Naive thymus-derived CD4-positive, alpha-beta T cell (primary cell): ENCODE results near the gene RGS6. TPM values are rescaled to one million over a fixed set of nuclear protein-coding genes. Genes with fewer than 3 reads are reported as not detected.
A peak's percentile ranks its signal among the peaks of the same experiment; 100 is the strongest.

Source experiments
- ATAC-seq: fragments of 150-1000 bp; cut with Tn5 transposase; 2 replicates; pipeline ENCODE4 v1.10.0; 2021; ENCODE audit warnings: mild to moderate bottlenecking, moderate library complexity
- CTCF ChIA-PET: fragments of 350-600 bp; sonication (Branson Sonifier 250); formaldehyde crosslinking; loops from one replicate; lab custom pipeline; 2021; ENCODE audit warnings: antibody characterized with exemption; lab: Charles Lee
- POLR2A ChIA-PET: fragments of 350-600 bp; sonication (Branson Sonifier 250); formaldehyde crosslinking; loops from one replicate; lab custom pipeline; 2021; ENCODE audit warnings: antibody characterized with exemption, inconsistent platforms; lab: Charles Lee
- DNase-seq, 9 donors: peaks; one replicate each; pipeline versions ENCODE4 v3.0.0 to v3.0.0-alpha.2; 2020 to 2022; ENCODE audit warnings: mixed read lengths in 1 of 9
- H3K27ac ChIP-seq: one replicate; pipeline ENCODE4 v1.7.0; 2013; ENCODE audit warnings: mild to moderate bottlenecking, low read depth, low read length, moderate library complexity
- H3K27me3 ChIP-seq, 2 donors: one replicate each; pipeline ENCODE4 v1.7.0; 2013; ENCODE audit warnings: low read length in 2 of 2, mild to moderate bottlenecking in 2 of 2, moderate library complexity in 2 of 2; ENCODE audit not compliant: control insufficient read depth in 2 of 2, insufficient read depth in 2 of 2
- H3K36me3 ChIP-seq, 3 experiments: 1 replicate in 2 of 3; 2 replicates in 1 of 3; pipeline ENCODE4 v1.7.0; 2013; ENCODE audit warnings: low read length in 3 of 3, mild to moderate bottlenecking in 3 of 3, moderate library complexity in 1 of 3; ENCODE audit not compliant: insufficient read depth in 3 of 3, control insufficient read depth in 2 of 3
- H3K4me1 ChIP-seq, 2 donors: one replicate each; pipeline ENCODE4 v1.7.0; 2013; ENCODE audit warnings: low read length in 2 of 2, mild to moderate bottlenecking in 2 of 2, moderate library complexity in 1 of 2; ENCODE audit not compliant: control insufficient read depth in 2 of 2, insufficient read depth in 2 of 2
- H3K4me3 ChIP-seq: 2 replicates; pipeline ENCODE4 v1.7.0; 2013; ENCODE audit warnings: mild to moderate bottlenecking, low read length
- H3K9me3 ChIP-seq, 3 experiments: 1 replicate in 2 of 3; 2 replicates in 1 of 3; pipeline ENCODE4 v1.7.0; 2013; ENCODE audit warnings: low read length in 3 of 3; ENCODE audit not compliant: control insufficient read depth in 2 of 3
- H3K27ac Mint-ChIP-seq, 9 donors: one replicate each; pipeline ENCODE4 v1.8.0; 2020 to 2022; ENCODE audit warnings: mixed read lengths in 9 of 9, mild to moderate bottlenecking in 8 of 9, moderate library complexity in 5 of 9, inconsistent platforms in 2 of 9
- H3K27me3 Mint-ChIP-seq, 5 donors: one replicate each; pipeline ENCODE4 v1.8.0; 2021 to 2022; ENCODE audit warnings: mixed read lengths in 5 of 5, mild to moderate bottlenecking in 1 of 5
- H3K36me3 Mint-ChIP-seq, 5 donors: one replicate each; pipeline ENCODE4 v1.8.0; 2020 to 2022; ENCODE audit warnings: mixed read lengths in 5 of 5, mild to moderate bottlenecking in 3 of 5, inconsistent platforms in 1 of 5
- H3K4me1 Mint-ChIP-seq, 7 donors: one replicate each; pipeline ENCODE4 v1.8.0; 2020 to 2022; ENCODE audit warnings: mixed read lengths in 7 of 7, mild to moderate bottlenecking in 3 of 7, inconsistent platforms in 1 of 7
- H3K4me3 Mint-ChIP-seq, 10 donors: one replicate each; pipeline ENCODE4 v1.8.0; 2020 to 2022; ENCODE audit warnings: mild to moderate bottlenecking in 10 of 10, mixed read lengths in 10 of 10, moderate library complexity in 6 of 10, inconsistent platforms in 2 of 10
- H3K9me3 Mint-ChIP-seq, 11 donors: one replicate each; pipeline ENCODE4 v1.8.0; 2020 to 2022; ENCODE audit warnings: mixed read lengths in 11 of 11, mild to moderate bottlenecking in 4 of 11, inconsistent platforms in 1 of 11, moderate library complexity in 1 of 11
- intact Hi-C, 2 donors: fragments of 100-400 bp; cut with micrococcal nuclease; formaldehyde crosslinking; loops; one replicate each; pipeline ENCODE4 v1.15.1; 2023
- polyA plus RNA-seq, 2 donors: library from polyadenylated mRNA; unstranded; fragments of 300-500 nt; fragmentation: Illumina TruSeq; gene quantifications; one replicate each; pipeline ENCODE4 v1.2.3, GENCODE V29; 2021
- total RNA-seq, 6 experiments: library from RNA in 5 of 6; stranded (reverse) in 5 of 6; gene quantifications; 1 replicate in 5 of 6; 2 replicates in 1 of 6; pipeline ENCODE4 v1.2.3 and lab custom pipeline; 2021 to 2026

Gene RGS6
- total and polyA plus RNA-seq, 7 experiments from 2014 or later, result 0.29 to 0.97 TPM; not detected in 5

DNA sequence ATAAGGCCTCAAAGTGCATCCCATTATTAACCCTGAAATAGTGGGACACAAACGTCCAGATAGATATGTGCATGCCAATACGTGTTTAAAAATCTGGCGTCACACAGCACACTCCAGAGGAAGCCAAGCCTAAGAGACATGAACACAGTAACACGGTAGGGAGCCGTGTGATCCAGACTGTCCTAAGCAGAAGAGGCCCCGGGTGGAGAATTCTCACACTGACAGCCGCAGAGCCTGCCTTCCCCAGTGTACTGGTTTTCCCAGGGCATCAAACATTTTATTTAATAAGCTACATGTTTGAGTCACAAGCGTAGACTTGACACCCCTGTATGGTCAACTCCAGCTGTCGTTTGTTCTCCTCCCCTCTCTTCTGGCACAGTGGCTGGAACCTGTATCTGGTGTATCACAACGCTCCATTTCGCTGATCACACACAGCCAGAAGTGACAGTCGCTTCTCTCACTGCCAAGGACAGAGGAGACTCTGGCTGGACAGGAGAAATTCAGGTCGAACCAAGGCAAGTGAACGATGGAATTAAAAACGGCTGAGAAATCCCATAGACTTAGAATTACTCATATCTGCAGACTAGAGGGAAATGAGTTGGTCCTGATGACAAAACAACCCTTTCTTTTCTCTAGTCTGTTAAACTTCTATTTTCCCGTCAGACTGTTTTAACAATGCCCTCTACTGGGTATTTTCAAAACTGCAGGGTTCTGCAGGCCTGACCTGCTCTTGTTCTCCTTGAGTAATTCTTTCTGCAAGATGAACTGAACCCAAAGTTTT is 359.9 kb downstream of the RGS6 start:
- Histone ChIP-seq H3K4me3 (no peak overlapping the region), H3K36me3 (no peaks in the 10 kb centered on the region), H3K27ac (no peak overlapping the region), H3K4me1 (no peaks in the 10 kb centered on the region), H3K9me3 (no peaks in the 10 kb centered on the region), H3K27me3 (no peaks in the 10 kb centered on the region)
- peaks cover 15 to 36% (median 30%) of the 10 kb centered on the region in 5 donors for H3K27me3 Mint-ChIP-seq
- intact Hi-C loops, result loop anchor here in 1 of 2 donors (5.0 kb wide), 1 partner anchor 270 kb away; no protein-coding TSS in a partner anchor
- ATAC-seq (no peak), DNase-seq (peak in 2 of 9 donors; percentile 1 to 13)
- H3K9me3 Mint-ChIP-seq, result peaks cover 0 to 8% (median 1%) of the 10 kb centered on the region in 11 donors
- no peak overlapping the region for H3K27ac Mint-ChIP-seq
- ChIA-PET CTCF (interaction anchor here (0.6 kb wide), 2 partner anchors 128 to 1123 kb away, joined by 3 to 4 read pairs; no protein-coding TSS in a partner anchor), POLR2A (no interaction called here)
- H3K4me1 Mint-ChIP-seq, result no peaks in the 10 kb centered on the region
- H3K36me3 Mint-ChIP-seq, result no peaks in the 10 kb centered on the region
- no peak overlapping the region for H3K4me3 Mint-ChIP-seq

DNA sequence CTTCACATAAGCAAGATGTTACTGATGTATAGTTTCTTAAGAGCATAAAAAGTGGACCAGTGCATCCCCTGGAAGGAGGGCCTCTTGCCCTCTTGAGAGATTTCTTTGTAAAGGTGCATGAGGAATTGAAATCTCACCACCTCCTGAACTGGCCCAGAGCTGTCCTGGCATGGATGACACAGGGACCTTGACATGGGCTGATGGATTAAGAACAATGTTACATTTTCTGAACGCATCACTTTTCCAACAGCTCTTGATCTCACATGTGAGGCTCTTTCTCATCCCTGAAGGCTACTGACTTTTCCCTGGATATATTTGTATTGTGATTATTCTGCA is 360.4 kb downstream of the RGS6 start:
- H3K9me3 Mint-ChIP-seq, result peaks cover 0 to 6% (median 0%) of the 10 kb centered on the region in 11 donors
- no peaks in the 10 kb centered on the region for H3K27me3 ChIP-seq
- no peaks in the 10 kb centered on the region for H3K4me1 Mint-ChIP-seq
- H3K27me3 Mint-ChIP-seq, result peaks cover 15 to 35% (median 30%) of the 10 kb centered on the region in 5 donors
- H3K4me3 ChIP-seq, result no peak overlapping the region
- H3K9me3 ChIP-seq, result no peaks in the 10 kb centered on the region
- intact Hi-C loops, result loop anchor here in 1 of 2 donors (5.0 kb wide), 1 partner anchor 270 kb away; no protein-coding TSS in a partner anchor
- ChIA-PET CTCF (interaction anchor here (0.6 kb wide), 1 partner anchor 1124 kb away, joined by 4 read pairs; no protein-coding TSS in a partner anchor), POLR2A (no interaction called here)
- no peak overlapping the region for H3K27ac ChIP-seq
- H3K27ac Mint-ChIP-seq, result no peak overlapping the region
- ATAC-seq, result no peak
- H3K4me1 ChIP-seq, result no peaks in the 10 kb centered on the region
- H3K36me3 Mint-ChIP-seq, result no peaks in the 10 kb centered on the region
- DNase-seq, result no peak
- H3K4me3 Mint-ChIP-seq, result no peak overlapping the region
- H3K36me3 ChIP-seq, result no peaks in the 10 kb centered on the region

DNA sequence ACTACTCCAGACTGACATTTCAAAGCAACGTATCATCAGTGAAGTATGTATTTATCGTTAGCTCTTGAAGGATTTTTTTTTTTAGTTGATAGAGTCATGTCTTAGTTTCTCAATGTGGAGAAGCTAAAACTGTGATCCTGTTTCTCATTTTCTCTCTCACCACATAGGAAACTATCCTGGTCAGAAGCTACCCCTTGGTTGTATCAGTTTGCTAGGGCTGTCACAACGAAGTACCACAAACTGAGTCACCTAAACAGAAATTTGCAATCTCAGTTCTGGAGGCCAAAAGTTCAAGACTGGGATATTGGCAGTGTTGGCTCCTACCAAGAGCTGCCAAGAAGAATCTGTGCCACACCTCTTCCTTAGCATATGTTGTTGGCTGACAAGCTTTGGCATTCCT is 369.1 kb downstream of the RGS6 start:
- Histone ChIP-seq H3K27me3 (no peaks in the 10 kb centered on the region), H3K9me3 (no peaks in the 10 kb centered on the region), H3K4me3 (no peak overlapping the region), H3K4me1 (no peaks in the 10 kb centered on the region), H3K36me3 (no peaks in the 10 kb centered on the region), H3K27ac (no peak overlapping the region)
- POLR2A ChIA-PET, result no interaction called here
- Mint-ChIP-seq H3K4me3 (no peak overlapping the region), H3K36me3 (peaks cover 2 to 7% (median 4%) of the 10 kb centered on the region in 5 donors), H3K4me1 (no peaks in the 10 kb centered on the region), H3K27me3 (peaks cover 36 to 47% (median 42%) of the 10 kb centered on the region in 5 donors), H3K27ac (no peak overlapping the region), H3K9me3 (peaks cover 6 to 28% (median 11%) of the 10 kb centered on the region in 11 donors)
- CTCF ChIA-PET, result no interaction called here
- intact Hi-C loops, result no loop called here
- DNase-seq (no peak), ATAC-seq (no peak)

DNA sequence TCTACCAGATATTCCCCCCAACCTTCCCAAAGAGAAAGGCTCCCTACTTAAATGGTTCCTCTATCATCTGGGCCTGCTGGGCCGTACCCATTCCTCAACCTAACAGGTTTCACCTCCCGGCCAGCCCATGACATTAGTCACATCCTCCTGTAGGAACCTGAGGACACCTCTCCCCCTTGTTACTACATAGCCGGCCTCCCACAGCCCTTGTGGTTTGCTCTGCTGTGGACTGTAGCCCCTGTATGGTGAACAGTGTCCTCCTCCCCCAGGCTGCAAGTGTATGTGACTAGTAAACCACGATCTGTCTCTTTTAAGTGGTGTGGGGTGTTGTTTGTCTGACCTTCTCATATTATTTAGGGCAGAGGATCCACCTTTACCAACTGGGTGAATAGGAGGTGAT is 371.7 kb downstream of the RGS6 start:
- Mint-ChIP-seq H3K27me3 (peaks cover 41 to 48% (median 45%) of the 10 kb centered on the region in 5 donors), H3K9me3 (peaks cover 6 to 32% (median 12%) of the 10 kb centered on the region in 11 donors), H3K4me3 (no peak overlapping the region), H3K4me1 (no peaks in the 10 kb centered on the region), H3K36me3 (peaks cover 2 to 7% (median 4%) of the 10 kb centered on the region in 5 donors), H3K27ac (no peak overlapping the region)
- ATAC-seq (no peak), DNase-seq (no peak)
- no peaks in the 10 kb centered on the region for H3K9me3 ChIP-seq
- no peak overlapping the region for H3K27ac ChIP-seq
- H3K36me3 ChIP-seq, result no peaks in the 10 kb centered on the region
- no peaks in the 10 kb centered on the region for H3K4me1 ChIP-seq
- ChIA-PET CTCF (no interaction called here), POLR2A (no interaction called here)
- intact Hi-C loops, result no loop called here
- H3K4me3 ChIP-seq, result no peak overlapping the region
- no peaks in the 10 kb centered on the region for H3K27me3 ChIP-seq

DNA sequence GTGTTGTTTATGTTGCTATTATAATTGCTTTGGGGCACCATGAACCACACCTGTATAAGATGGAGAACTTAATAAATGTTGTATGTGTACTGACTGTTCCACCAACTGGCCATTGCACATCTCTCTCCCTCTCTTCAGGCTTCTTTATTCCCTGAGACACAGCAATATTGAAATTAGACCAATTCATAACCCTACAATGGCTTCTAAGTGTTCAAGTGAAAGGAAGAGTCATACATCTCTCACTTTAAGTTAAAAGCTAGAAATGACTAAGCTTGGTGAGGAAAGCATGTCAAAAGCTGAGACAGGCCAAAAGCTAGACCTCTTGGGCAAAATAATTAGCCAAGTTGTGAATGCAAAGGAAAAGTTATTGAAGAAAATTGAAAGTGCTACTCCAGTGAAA is 373.3 kb downstream of the RGS6 start:
- no peaks in the 10 kb centered on the region for H3K27me3 ChIP-seq
- Mint-ChIP-seq H3K9me3 (peaks cover 6 to 32% (median 12%) of the 10 kb centered on the region in 11 donors), H3K27me3 (peaks cover 37 to 50% (median 38%) of the 10 kb centered on the region in 5 donors), H3K27ac (no peak overlapping the region), H3K4me1 (no peaks in the 10 kb centered on the region), H3K36me3 (peaks cover 2 to 7% (median 4%) of the 10 kb centered on the region in 5 donors), H3K4me3 (no peak overlapping the region)
- intact Hi-C loops, result no loop called here
- H3K27ac ChIP-seq, result no peak overlapping the region
- no peaks in the 10 kb centered on the region for H3K4me1 ChIP-seq
- H3K9me3 ChIP-seq, result no peaks in the 10 kb centered on the region
- H3K36me3 ChIP-seq, result no peaks in the 10 kb centered on the region
- CTCF ChIA-PET, result no interaction called here
- DNase-seq, result no peak
- H3K4me3 ChIP-seq, result no peak overlapping the region
- no peak for ATAC-seq
- POLR2A ChIA-PET, result no interaction called here

GRCh38 chr14:72308967-72309485 is 376.8 kb downstream of the RGS6 start:
- Histone ChIP-seq H3K4me3 (no peak overlapping the region), H3K27ac (no peak overlapping the region), H3K9me3 (no peaks in the 10 kb centered on the region), H3K36me3 (no peaks in the 10 kb centered on the region), H3K4me1 (no peaks in the 10 kb centered on the region), H3K27me3 (no peaks in the 10 kb centered on the region)
- no peak overlapping the region for H3K27ac Mint-ChIP-seq
- intact Hi-C loops, result no loop called here
- H3K36me3 Mint-ChIP-seq, result peaks cover 0 to 7% (median 0%) of the 10 kb centered on the region in 5 donors
- ChIA-PET POLR2A (no interaction called here), CTCF (no interaction called here)
- H3K9me3 Mint-ChIP-seq, result peaks cover under 1 to 21% (median 11%) of the 10 kb centered on the region in 11 donors
- ATAC-seq (no peak), DNase-seq (no peak)
- H3K27me3 Mint-ChIP-seq, result peaks cover 19 to 28% (median 26%) of the 10 kb centered on the region in 5 donors
- H3K4me1 Mint-ChIP-seq, result no peaks in the 10 kb centered on the region
- no peak overlapping the region for H3K4me3 Mint-ChIP-seq
